Lung (tissue), 12 donors: ENCODE measurements around the gene GJA9. TPM values are rescaled to one million over a fixed set of nuclear protein-coding genes. Genes with fewer than 3 reads are reported as not detected.

Experiments used
- ATAC-seq: fragments of 200-7000 bp; cut with Tn5 transposase; one replicate; pipeline ENCODE4 v1.9.1; 2020; ENCODE audit warnings: moderate number of reproducible peaks; ENCODE audit not compliant: insufficient read depth, low FRiP score
- DNase-seq, 3 donors: peaks; one replicate each; pipeline ENCODE4 v3.0.0-alpha.2; 2013 to 2017
- H3K27ac ChIP-seq, 2 donors: one replicate each; pipeline ENCODE4 v1.5.1; 2013; ENCODE audit warnings: mild to moderate bottlenecking in 2 of 2, moderate library complexity in 2 of 2, control low read depth in 1 of 2, inconsistent platforms in 1 of 2, low read depth in 1 of 2, low read length in 1 of 2
- H3K27me3 ChIP-seq, 3 donors: one replicate each; pipeline ENCODE4 v1.5.1; 2013; ENCODE audit warnings: low read length in 2 of 3; ENCODE audit not compliant: control insufficient read depth in 3 of 3, insufficient read depth in 3 of 3
- H3K36me3 ChIP-seq, 4 donors: one replicate each; pipeline ENCODE4 v1.5.1; 2013; ENCODE audit warnings: low read length in 4 of 4, mild to moderate bottlenecking in 1 of 4, moderate library complexity in 1 of 4; ENCODE audit not compliant: control insufficient read depth in 4 of 4, insufficient read depth in 4 of 4
- H3K4me1 ChIP-seq, 5 donors: one replicate each; pipeline ENCODE4 v1.5.1; 2013; ENCODE audit warnings: low read length in 5 of 5, mild to moderate bottlenecking in 2 of 5, moderate library complexity in 1 of 5; ENCODE audit not compliant: control insufficient read depth in 5 of 5, insufficient read depth in 5 of 5
- H3K4me3 ChIP-seq: one replicate; pipeline ENCODE4 v1.5.1; 2013; ENCODE audit warnings: mild to moderate bottlenecking, control low read depth, moderate library complexity
- H3K9ac ChIP-seq, 2 donors: one replicate each; pipeline ENCODE4 v1.5.1; 2013; ENCODE audit warnings: low read length in 2 of 2, control low read depth in 1 of 2; ENCODE audit not compliant: insufficient read depth in 1 of 2
- H3K9me3 ChIP-seq, 4 donors: one replicate each; pipeline ENCODE4 v1.5.1; 2013; ENCODE audit warnings: low read length in 3 of 4, mild to moderate bottlenecking in 1 of 4, moderate library complexity in 1 of 4; ENCODE audit not compliant: control insufficient read depth in 4 of 4, insufficient read depth in 3 of 4
- CTCF ChIP-seq: IDR thresholded peaks from 2 replicates; pipeline ENCODE4 v1.5.1; 2012; ENCODE audit warnings: mild to moderate bottlenecking; ENCODE audit errors: control extremely low read depth, extremely low read depth
- WGBS, 2 donors: extraction: QIAGEN DNeasy Blood & Tissue Kit; methylation state at CpG; one replicate each; pipeline ENCODE4 v1.1.7; 2013; 5-methylcytosine and 5-hydroxymethylcytosine counted together
- polyA plus RNA-seq, 2 donors: library from polyadenylated mRNA; stranded (reverse); fragments of 200-250 nt; gene quantifications; one replicate each; pipeline ENCODE4 v1.2.1, GENCODE V29; 2013
- total RNA-seq, 2 donors: library from RNA; depleted of rRNA in 1 of 2; stranded (reverse); fragments of >200 nt in 1 of 2; gene quantifications; one replicate each; pipeline ENCODE4 v1.2.1, GENCODE V29; 2014 to 2021
- donor health status: control.
- donor health status: control.
- donor health status: Bipolar disorder and iron deficiency.
- donor health status: healthy.
- donor health status: DM: yes; HTN: yes; CAD: no.

GJA9 gene
- total and polyA plus RNA-seq, 4 donors: 0.04 to 0.05 TPM; not detected in 2

- Histone ChIP-seq H3K27me3 (peaks cover 0 to 2% (median 0%) of the 10 kb centered on the region in 3 donors), H3K27ac (no peak overlapping the region), H3K36me3 (peaks cover 0 to 10% (median 1%) of the 10 kb centered on the region in 4 donors), H3K4me1 (peaks cover 0 to 4% (median 0%) of the 10 kb centered on the region in 5 donors), H3K4me3 (no peak overlapping the region), H3K9ac (no peak overlapping the region), H3K9me3 (no peaks in the 10 kb centered on the region)
- TF ChIP-seq CTCF: no peak
- ATAC-seq (no peak), DNase-seq (no peak)
- 41 to 60% methylated on average over 3 of the region's 3 CpGs for WGBS, 2 donors
Measured at GRCh38 chr1:38833146-38833545, 48.2 kb downstream of the GJA9 start.

- no peak overlapping the region for H3K27ac ChIP-seq
Measured at GRCh38 chr1:38832370-38832734, 49.0 kb downstream of the GJA9 start.

GRCh38 chr1:38831731-38832369, 49.5 kb downstream of the GJA9 start:
- H3K9me3 ChIP-seq: no peaks in the 10 kb centered on the region
- no peak for DNase-seq
- 73 to 79% methylated on average over 6 of the region's 6 CpGs for WGBS, 2 donors
- no peaks in the 10 kb centered on the region for H3K36me3 ChIP-seq
- no peak overlapping the region for H3K4me3 ChIP-seq
- no peak for TF ChIP-seq CTCF
- no peak for ATAC-seq
- H3K27ac ChIP-seq: no peak overlapping the region
- peaks cover 0 to 4% (median 2%) of the 10 kb centered on the region in 3 donors for H3K27me3 ChIP-seq
- no peak overlapping the region for H3K9ac ChIP-seq
- peaks cover 0 to 4% (median 0%) of the 10 kb centered on the region in 5 donors for H3K4me1 ChIP-seq

More at GRCh38 chr1:38832370-38832734, 49.0 kb downstream of the GJA9 start:
- 81 to 86% methylated on average over 3 of the region's 3 CpGs for WGBS, 2 donors
- no peak for TF ChIP-seq CTCF
- Histone ChIP-seq H3K27me3 (peaks cover 0 to 2% (median under 1%) of the 10 kb centered on the region in 3 donors), H3K9me3 (no peaks in the 10 kb centered on the region), H3K36me3 (peaks cover 0 to 3% (median under 1%) of the 10 kb centered on the region in 4 donors), H3K4me1 (peaks cover 0 to 4% (median 0%) of the 10 kb centered on the region in 5 donors), H3K4me3 (no peak overlapping the region), H3K9ac (no peak overlapping the region)
- DNase-seq (no peak), ATAC-seq (no peak)
